H1 (cell line): ENCODE measurements around the gene ADAMTS16. TPM values are rescaled to one million over a fixed set of nuclear protein-coding genes. Genes with fewer than 3 reads are reported as not detected.
A peak's percentile ranks its signal among the peaks of the same experiment; 100 is the strongest.

Source experiments
- CTCF ChIA-PET: fragments of 300-600 bp; sonication (Branson Sonifier 250); formaldehyde crosslinking; loops from one replicate; lab custom pipeline; 2021; ENCODE audit not compliant: partially characterized antibody; lab: Charles Lee
- POLR2A ChIA-PET: fragments of 300-600 bp; sonication (Branson Sonifier 250); formaldehyde crosslinking; loops from one replicate; lab custom pipeline; 2021; ENCODE audit warnings: inconsistent platforms; ENCODE audit not compliant: partially characterized antibody; lab: Charles Lee
- DNase-seq, 2 experiments: peaks; one replicate each; pipeline versions ENCODE4 v3.0.0 to v3.0.0-alpha.2; 2010 to 2022; ENCODE audit warnings: low spot score in 2 of 2, low read depth in 1 of 2, mixed read lengths in 1 of 2
- FAIRE-seq: peaks from 2 replicates; lab custom pipeline; 2011; peaks lifted over from hg19 to GRCh38; lab: Jason Lieb, UNC
- H2AFZ ChIP-seq: 2 replicates; pipeline ENCODE4 v1.8.1; 2012; ENCODE audit warnings: low read length, inconsistent platforms
- H2AK5ac ChIP-seq: 2 replicates; pipeline ENCODE4 v1.6.1; 2013; ENCODE audit warnings: low read depth, low read length
- H2BK120ac ChIP-seq: replicated peaks from 2 replicates; pipeline ENCODE3; 2013; ENCODE audit warnings: low read depth, low read length, inconsistent platforms
- H2BK12ac ChIP-seq: 2 replicates; pipeline ENCODE4 v1.6.1; 2013; ENCODE audit warnings: low read depth, low read length
- H2BK15ac ChIP-seq: 2 replicates; pipeline ENCODE4 v1.6.1; 2013; ENCODE audit warnings: low read length
- H2BK20ac ChIP-seq: 2 replicates; pipeline ENCODE4 v1.6.1; 2013; ENCODE audit warnings: low read length
- H2BK5ac ChIP-seq: 2 replicates; pipeline ENCODE4 v1.6.1; 2013; ENCODE audit warnings: low read depth, low read length
- H3K14ac ChIP-seq: 2 replicates; pipeline ENCODE4 v1.6.1; 2013; ENCODE audit warnings: inconsistent platforms; ENCODE audit not compliant: insufficient read length
- H3K18ac ChIP-seq: 2 replicates; pipeline ENCODE4 v1.6.1; 2013; ENCODE audit warnings: low read length; ENCODE audit errors: extremely low read depth
- H3K23ac ChIP-seq: 2 replicates; pipeline ENCODE4 v1.6.1; 2013; ENCODE audit warnings: inconsistent platforms; ENCODE audit not compliant: insufficient read length
- H3K23me2 ChIP-seq: 2 replicates; pipeline ENCODE4 v1.6.1; 2013; ENCODE audit warnings: low read depth, low read length
- H3K27ac ChIP-seq: 2 replicates; pipeline ENCODE4 v1.6.1; 2011; ENCODE audit warnings: low read depth, low read length, inconsistent platforms
- H3K27me3 ChIP-seq, 4 experiments: replicated peaks in 1 of 4; 1 replicate in 1 of 4; 2 replicates in 3 of 4; pipeline versions ENCODE4 v1.6.1 to v1.8.1; 2011 to 2013; ENCODE audit warnings: low read length in 3 of 4, mild to moderate bottlenecking in 3 of 4, inconsistent platforms in 2 of 4, mixed read lengths in 2 of 4, moderate library complexity in 1 of 4; ENCODE audit not compliant: control insufficient read depth in 3 of 4, insufficient read depth in 3 of 4; ENCODE audit errors: extremely low read depth in 1 of 4
- H3K36me3 ChIP-seq, 4 experiments: 2 replicates each; pipeline versions ENCODE4 v1.6.1 to v1.8.1; 2011 to 2013; ENCODE audit warnings: mild to moderate bottlenecking in 4 of 4, low read length in 3 of 4, moderate library complexity in 2 of 4, control low read depth in 1 of 4, inconsistent platforms in 1 of 4; ENCODE audit not compliant: insufficient read depth in 4 of 4, control insufficient read depth in 2 of 4
- H3K4ac ChIP-seq: replicated peaks from 2 replicates; pipeline ENCODE3; 2013; ENCODE audit warnings: low read length, low read depth, mixed read lengths, inconsistent platforms; ENCODE audit not compliant: insufficient read length
- H3K4me1 ChIP-seq, 4 experiments: replicated peaks in 1 of 4; 1 replicate in 1 of 4; 2 replicates in 3 of 4; pipeline versions ENCODE4 v1.6.1 to v1.8.1; 2011 to 2013; ENCODE audit warnings: low read length in 3 of 4, inconsistent platforms in 2 of 4, mixed read lengths in 1 of 4; ENCODE audit not compliant: insufficient read depth in 4 of 4, control insufficient read depth in 3 of 4
- H3K4me2 ChIP-seq, 2 experiments: 2 replicates each; pipeline versions ENCODE4 v1.6.1 to v1.8.1; 2011 to 2013; ENCODE audit warnings: low read depth in 2 of 2, low read length in 2 of 2, control low read depth in 1 of 2, inconsistent platforms in 1 of 2, mild to moderate bottlenecking in 1 of 2; ENCODE audit not compliant: insufficient read depth in 1 of 2
- H3K4me3 ChIP-seq, 4 experiments: fragments of 200-600, 300-600 bp in 1 of 4; sonication (generic), shearing (Covaris generic), sonication (Bioruptor Twin) in 1 of 4; 2 replicates each; pipeline versions ENCODE4 v1.5.1 to v1.8.1; 2011 to 2016; ENCODE audit warnings: low read length in 4 of 4, low read depth in 3 of 4, control low read depth in 2 of 4, inconsistent platforms in 2 of 4, mild to moderate bottlenecking in 2 of 4, mixed read lengths in 1 of 4, moderate library complexity in 1 of 4; ENCODE audit not compliant: insufficient read depth in 2 of 4; ENCODE audit errors: extremely low read depth in 1 of 4
- H3K56ac ChIP-seq: replicated peaks from 2 replicates; pipeline ENCODE3; 2013; ENCODE audit warnings: low read depth, mild to moderate bottlenecking, mixed read lengths, low read length, inconsistent platforms; ENCODE audit not compliant: insufficient read length
- H3K79me1 ChIP-seq: 2 replicates; pipeline ENCODE4 v1.6.1; 2013; ENCODE audit warnings: low read depth, low read length, control low read depth
- H3K79me2 ChIP-seq, 2 experiments: 2 replicates each; pipeline versions ENCODE4 v1.6.1 to v1.8.1; 2012 to 2013; ENCODE audit warnings: low read length in 2 of 2, mild to moderate bottlenecking in 2 of 2, inconsistent platforms in 1 of 2; ENCODE audit not compliant: insufficient read depth in 2 of 2, control insufficient read depth in 1 of 2
- H3K9ac ChIP-seq, 4 experiments: replicated peaks in 1 of 4; 1 replicate in 1 of 4; 2 replicates in 3 of 4; pipeline versions ENCODE4 v1.6.1 to v1.8.1; 2011 to 2013; ENCODE audit warnings: low read depth in 3 of 4, low read length in 3 of 4, control low read depth in 2 of 4, mild to moderate bottlenecking in 2 of 4, moderate library complexity in 2 of 4, inconsistent platforms in 1 of 4; ENCODE audit errors: extremely low read depth in 1 of 4
- H3K9me3 ChIP-seq, 2 experiments: 2 replicates each; pipeline versions ENCODE4 v1.6.1 to v1.8.1; 2012 to 2013; ENCODE audit warnings: mild to moderate bottlenecking in 2 of 2, moderate library complexity in 2 of 2, control low read depth in 1 of 2, inconsistent platforms in 1 of 2, low read depth in 1 of 2, low read length in 1 of 2, mixed read lengths in 1 of 2; ENCODE audit not compliant: insufficient read depth in 2 of 2
- H4K20me1 ChIP-seq, 2 experiments: replicated peaks in 1 of 2; 2 replicates each; pipeline versions ENCODE3 to v1.8.1; 2011 to 2013; ENCODE audit warnings: inconsistent platforms in 2 of 2, low read length in 2 of 2, mild to moderate bottlenecking in 1 of 2; ENCODE audit not compliant: insufficient read depth in 2 of 2, control insufficient read depth in 1 of 2
- H4K5ac ChIP-seq: 2 replicates; pipeline ENCODE4 v1.6.1; 2013; ENCODE audit warnings: low read length, low read depth, mixed read lengths, inconsistent platforms; ENCODE audit not compliant: insufficient read length
- H4K8ac ChIP-seq: 2 replicates; pipeline ENCODE4 v1.8.0; 2013; ENCODE audit warnings: mild to moderate bottlenecking, moderate library complexity, low read length, inconsistent platforms; ENCODE audit not compliant: insufficient read depth; ENCODE audit errors: extremely low read depth
- H4K91ac ChIP-seq: replicated peaks from 2 replicates; pipeline ENCODE3; 2013; ENCODE audit warnings: low read length, mixed read lengths, inconsistent platforms; ENCODE audit not compliant: insufficient read length
- GTF2F1 ChIP-seq: IDR thresholded peaks from 2 replicates; pipeline ENCODE4 v1.6.1; 2012; ENCODE audit warnings: low read depth, low read length, improper control_type of control experiment, borderline replicate concordance
- RNF2 ChIP-seq: fragments of 200-900, 300-1000 bp; sonication (generic); IDR thresholded peaks from 2 replicates; pipeline ENCODE4 v1.7.1; 2016; ENCODE audit warnings: borderline replicate concordance, low read depth, mild to moderate bottlenecking, antibody characterized with exemption, low read length; ENCODE audit not compliant: poor library complexity, severe bottlenecking; ENCODE audit errors: missing control alignments
- SP4 ChIP-seq: IDR thresholded peaks from 2 replicates; pipeline ENCODE4 v1.6.1; 2012; ENCODE audit warnings: low read length, inconsistent platforms
- WGBS, 2 experiments: shearing (Covaris generic) in 1 of 2; methylation state at CpG; one replicate each; pipeline versions ENCODE4 v1.1.6 to v1.1.7; 2013 to 2015; ENCODE audit warnings: low lambda C conversion rate in 2 of 2, mixed read lengths in 2 of 2, inconsistent platforms in 1 of 2, low coverage in 1 of 2, missing lambda C conversion rate in 1 of 2; ENCODE audit not compliant: insufficient replicate concordance in 2 of 2, insufficient coverage in 1 of 2, insufficient read length in 1 of 2; ENCODE audit errors: extremely low coverage in 1 of 2, missing lambda C conversion rate in 1 of 2; 5-methylcytosine and 5-hydroxymethylcytosine counted together
- polyA plus RNA-seq, 7 experiments: library from polyadenylated mRNA; depleted of rRNA in 3 of 7; stranded (reverse) in 5 of 7; unstranded in 2 of 7; fragments of >200 nt in 5 of 7; fragments of 200-250 nt in 2 of 7; gene quantifications; 1 replicate in 5 of 7; 2 replicates in 1 of 7; 4 replicates in 1 of 7; pipeline versions ENCODE4 v1.2.1 to v1.2.3, GENCODE V29; 2011 to 2013; ENCODE audit warnings: missing spikeins in 2 of 7, mixed read lengths in 2 of 7
- total RNA-seq: library from RNA; stranded (reverse); fragmentation: NEBNext Ultra II Directional; extraction: Animal tissue kit (Norgen Biotek cat#: 25700); gene quantifications from 2 replicates; pipeline ENCODE4 v1.2.1, GENCODE V29; 2021

The ADAMTS16 gene
- total and polyA plus RNA-seq, 2 of the 8 experiments (the other 6 are each of a cell fraction or from before 2014, with no cell fraction given) = 3.7 to 16.0 TPM

DNA sequence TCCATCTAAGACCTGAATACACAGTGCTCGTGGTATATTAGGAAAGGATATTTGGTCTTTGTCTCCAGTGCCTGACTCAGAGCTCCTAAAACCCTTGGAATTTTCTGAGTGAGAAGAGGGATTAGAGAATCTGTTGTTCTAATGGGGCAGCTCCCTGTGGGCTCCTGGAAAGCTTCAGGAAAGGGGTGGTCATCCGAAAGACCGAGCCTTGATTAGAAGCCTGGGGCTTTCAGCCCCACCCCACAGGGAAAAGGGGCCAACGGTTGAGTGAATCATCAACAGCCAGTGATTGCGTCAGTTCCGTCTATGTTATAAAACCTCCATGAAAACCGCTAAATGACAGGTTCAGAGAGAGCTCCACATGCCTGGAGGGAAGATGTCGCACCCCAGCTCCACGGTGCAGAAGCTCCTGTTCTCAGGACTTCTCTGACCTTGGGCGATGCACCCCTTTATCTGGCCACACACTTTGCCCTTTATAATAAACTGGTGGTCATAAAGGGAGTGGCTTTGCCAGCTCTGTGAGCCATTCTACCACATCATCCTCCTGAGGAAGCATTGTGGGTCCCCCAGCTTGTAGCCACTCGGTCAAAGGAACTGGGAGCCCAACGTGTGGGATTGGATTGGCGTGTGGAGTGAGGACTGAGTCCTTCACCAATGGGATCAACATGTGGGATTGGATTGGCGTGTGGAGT, 211.3 kb downstream of the ADAMTS16 start:
- H3K18ac ChIP-seq = no peak overlapping the region
- H3K4me2 ChIP-seq = no peak overlapping the region
- no peak overlapping the region for H3K14ac ChIP-seq
- H3K4ac ChIP-seq = no peak overlapping the region
- no peak overlapping the region for H2AK5ac ChIP-seq
- H3K36me3 ChIP-seq = no peaks in the 10 kb centered on the region
- H2BK120ac ChIP-seq = no peak overlapping the region
- H2AFZ ChIP-seq = no peak overlapping the region
- H3K23ac ChIP-seq = no peak overlapping the region
- no peak overlapping the region for H4K8ac ChIP-seq
- no peak overlapping the region for H4K5ac ChIP-seq
- no peak for FAIRE-seq
- peaks cover 0 to 3% of the 10 kb centered on the region in 2 experiments for H4K20me1 ChIP-seq
- H3K79me2 ChIP-seq = no peaks in the 10 kb centered on the region
- H3K27ac ChIP-seq = no peak overlapping the region
- H3K9ac ChIP-seq = no peak overlapping the region
- peaks cover 3% of the 10 kb centered on the region; the same call in 1 of the 2 replicates for H3K23me2 ChIP-seq
- H3K79me1 ChIP-seq = peaks cover 3% of the 10 kb centered on the region
- 89% methylated on average over 14 of the region's 14 CpGs; no CpG with 5 or more reads in 1 of the 2 experiments for WGBS, 2 experiments
- POLR2A ChIA-PET = no interaction called here
- H2BK12ac ChIP-seq = 0 out of 2 replicates have a peak overlapping the region, but pooled peaks have one; percentile 0
- no peak overlapping the region for H3K56ac ChIP-seq
- CTCF ChIA-PET = interaction anchor here (0.8 to 1.3 kb wide), 3 partner anchors 39 to 58 kb away, joined by 3 to 5 read pairs (median 4); no protein-coding TSS in a partner anchor
- no peaks in the 10 kb centered on the region; a peak in 1 of 7 replicates for H3K4me1 ChIP-seq
- H2BK20ac ChIP-seq = no peak overlapping the region
- no peak overlapping the region for H2BK5ac ChIP-seq
- DNase-seq = no peak
- no peaks in the 10 kb centered on the region; a peak in 1 of 7 replicates for H3K27me3 ChIP-seq
- H2BK15ac ChIP-seq = no peak overlapping the region
- no peak overlapping the region for H4K91ac ChIP-seq
- no peaks in the 10 kb centered on the region for H3K9me3 ChIP-seq
- no peak overlapping the region for H3K4me3 ChIP-seq
- TF ChIP-seq GTF2F1 (no peak), SP4 (no peak), RNF2 (no peak)
